Right atrium auricular region (tissue), 2 donors: ENCODE results near the gene ZNF593OS. TPM values are rescaled to one million over a fixed set of nuclear protein-coding genes. Genes with fewer than 3 reads are reported as not detected.

ENCODE experiments used
- DNase-seq: peaks from one replicate; pipeline ENCODE4 v3.0.0-alpha.2; 2019; ENCODE audit warnings: low spot score
- H3K27ac ChIP-seq, 2 donors: fragments of 200-600 bp; sonication (generic); 1 replicate in 1 of 2; 2 replicates in 1 of 2; pipeline ENCODE4 v1.5.1; 2016 to 2019
- H3K27me3 ChIP-seq, 2 donors: fragments of 200-600 bp; sonication (generic); one replicate each; pipeline versions ENCODE4 v1.5.1 to v1.6.0; 2017 to 2019
- H3K36me3 ChIP-seq: fragments of 200-600 bp; sonication (generic); one replicate; pipeline ENCODE4 v1.5.1; 2016
- H3K4me1 ChIP-seq, 2 donors: fragments of 200-600 bp; sonication (generic); one replicate each; pipeline versions ENCODE4 v1.5.1 to v1.6.0; 2017 to 2019
- H3K4me3 ChIP-seq, 2 donors: fragments of 200-600 bp; sonication (generic); 1 replicate in 1 of 2; 2 replicates in 1 of 2; pipeline ENCODE4 v1.5.1; 2017 to 2019; ENCODE audit warnings: mild to moderate bottlenecking in 1 of 2, moderate library complexity in 1 of 2
- H3K9me3 ChIP-seq, 2 donors: fragments of 200-600 bp; sonication (generic); one replicate each; pipeline ENCODE4 v1.5.1; 2019
- CTCF ChIP-seq, 2 donors: fragments of 200-600 bp; sonication (generic); IDR thresholded peaks; one replicate each; pipeline ENCODE4 v1.5.1; 2019; ENCODE audit warnings: antibody characterized with exemption in 2 of 2
- total RNA-seq, 2 donors: library from RNA; depleted of rRNA; stranded (reverse); fragments of >200 nt; gene quantifications; one replicate each; pipeline ENCODE4 v1.1.0, GENCODE V29; 2016

The ZNF593OS gene
- not detected for total RNA-seq

DNA sequence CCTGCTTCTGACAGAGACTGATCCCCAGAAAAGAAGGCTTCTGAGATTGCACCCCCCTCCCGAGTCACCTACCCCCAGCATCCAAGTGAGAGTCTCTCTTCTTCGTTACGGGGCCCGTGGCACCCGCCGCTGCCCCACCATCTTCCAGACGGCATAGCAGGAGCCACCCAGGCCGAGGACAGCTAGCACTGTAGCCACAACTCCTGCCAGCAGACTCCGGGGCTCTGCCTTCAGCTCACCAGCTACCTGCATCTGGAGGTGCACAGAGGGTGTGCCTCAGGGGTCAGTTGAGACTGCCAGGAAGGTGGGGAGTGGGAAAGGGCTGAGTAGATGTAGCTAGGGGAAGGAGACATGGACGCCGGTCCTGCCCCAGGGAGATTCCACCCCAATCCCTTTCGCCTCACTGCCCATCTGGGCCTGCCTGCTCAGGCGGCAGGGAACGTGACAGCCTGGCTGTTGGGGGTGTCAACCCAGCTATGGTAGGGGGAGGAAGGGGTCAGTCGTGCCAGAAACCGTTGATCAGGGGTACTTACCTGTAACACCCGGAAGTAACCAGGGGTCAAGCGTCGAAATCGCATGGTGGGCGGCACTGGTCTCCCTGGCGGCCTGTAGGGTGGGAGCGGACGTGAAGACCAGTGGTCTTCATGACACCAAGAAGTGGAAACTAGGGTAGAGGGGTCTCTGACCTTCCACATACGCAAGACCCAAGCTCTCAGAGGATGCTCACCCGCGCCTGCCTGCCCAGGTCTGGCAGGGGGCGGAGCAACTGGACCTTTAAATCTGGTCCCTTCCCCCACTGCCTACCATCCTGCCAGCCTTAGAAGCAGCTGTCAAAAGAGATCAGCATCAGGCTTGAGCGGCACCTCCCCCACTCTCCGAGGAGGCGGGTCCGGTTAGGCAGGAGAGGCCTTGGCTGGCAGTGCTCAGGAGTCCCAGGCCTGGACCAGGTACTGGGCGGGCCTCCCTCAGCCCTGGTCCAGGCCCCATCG, at the start of gene ZNF593OS:
ZNF593OS (minus strand) TSS at position 749 of the 989 bp plus-strand sequence; CDS start at position 578, 171 bp downstream.
- peaks cover 0 to 16% of the 10 kb centered on the region in 2 donors for H3K4me1 ChIP-seq
- H3K9me3 ChIP-seq = no peaks in the 10 kb centered on the region
- TF ChIP-seq CTCF (IDR thresholded peaks at IDR 0.05) = no peak
- DNase-seq = no peak
- no peak within 1 kb of the TSS for H3K27ac ChIP-seq
- H3K36me3 ChIP-seq = no peaks in the 10 kb centered on the region
- peak within 1 kb of the TSS in 1 of 2 donors; percentile 67 for H3K4me3 ChIP-seq
- H3K27me3 ChIP-seq = no peaks in the 10 kb centered on the region

GRCh38 chr1:26221094-26221493, 49.5 kb upstream of the ZNF593OS start:
- no peak for DNase-seq

DNA sequence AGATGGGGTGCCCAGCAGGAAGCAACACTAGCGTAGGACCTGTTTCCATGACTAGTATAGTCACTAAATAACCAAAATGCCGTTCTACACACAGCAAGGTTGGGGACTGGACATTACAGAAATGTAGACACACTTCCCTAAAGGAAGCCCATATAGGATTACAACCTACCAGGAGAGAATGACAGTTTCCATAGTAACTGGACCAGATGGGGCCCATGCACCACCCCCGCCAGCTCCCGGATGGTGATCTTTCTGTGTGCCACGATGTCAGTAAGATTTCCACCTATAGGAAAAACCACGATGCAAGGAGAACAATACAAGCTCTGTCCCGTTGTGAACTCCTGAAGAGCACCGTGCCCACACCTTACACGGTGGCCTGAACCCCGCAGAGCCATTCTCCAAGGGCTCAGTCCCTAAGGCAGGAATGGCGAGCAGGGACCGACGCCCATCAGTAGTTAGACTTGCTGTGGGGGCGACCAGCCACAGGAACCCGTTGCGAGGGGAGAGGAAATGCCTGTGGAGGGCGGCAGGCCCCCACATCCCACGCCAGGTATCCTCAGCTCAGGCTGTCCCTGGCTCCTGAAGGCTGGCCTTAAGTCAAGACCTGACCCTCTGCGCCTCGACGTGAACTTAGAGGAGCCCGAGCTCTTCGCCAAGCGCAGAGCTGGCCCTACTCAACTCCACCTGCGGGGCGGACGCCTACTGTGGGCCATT, 48.7 kb upstream of the ZNF593OS start:
- Histone ChIP-seq H3K9me3 (no peaks in the 10 kb centered on the region), H3K27me3 (no peaks in the 10 kb centered on the region), H3K4me1 (peaks cover 0 to 4% of the 10 kb centered on the region in 2 donors), H3K4me3 (no peak overlapping the region), H3K36me3 (no peaks in the 10 kb centered on the region), H3K27ac (no peak overlapping the region)
- no peak for DNase-seq
- TF ChIP-seq CTCF (IDR thresholded peaks at IDR 0.05) = no peak

More at GRCh38 chr1:26221094-26221493, 49.5 kb upstream of the ZNF593OS start:
- H3K36me3 ChIP-seq = no peaks in the 10 kb centered on the region
- H3K4me1 ChIP-seq = peaks cover 0 to 10% of the 10 kb centered on the region in 2 donors
- no peaks in the 10 kb centered on the region for H3K9me3 ChIP-seq
- no peaks in the 10 kb centered on the region for H3K27me3 ChIP-seq
- H3K27ac ChIP-seq = no peak overlapping the region
- no peak for TF ChIP-seq CTCF (IDR thresholded peaks at IDR 0.05)
- no peak overlapping the region for H3K4me3 ChIP-seq

DNA sequence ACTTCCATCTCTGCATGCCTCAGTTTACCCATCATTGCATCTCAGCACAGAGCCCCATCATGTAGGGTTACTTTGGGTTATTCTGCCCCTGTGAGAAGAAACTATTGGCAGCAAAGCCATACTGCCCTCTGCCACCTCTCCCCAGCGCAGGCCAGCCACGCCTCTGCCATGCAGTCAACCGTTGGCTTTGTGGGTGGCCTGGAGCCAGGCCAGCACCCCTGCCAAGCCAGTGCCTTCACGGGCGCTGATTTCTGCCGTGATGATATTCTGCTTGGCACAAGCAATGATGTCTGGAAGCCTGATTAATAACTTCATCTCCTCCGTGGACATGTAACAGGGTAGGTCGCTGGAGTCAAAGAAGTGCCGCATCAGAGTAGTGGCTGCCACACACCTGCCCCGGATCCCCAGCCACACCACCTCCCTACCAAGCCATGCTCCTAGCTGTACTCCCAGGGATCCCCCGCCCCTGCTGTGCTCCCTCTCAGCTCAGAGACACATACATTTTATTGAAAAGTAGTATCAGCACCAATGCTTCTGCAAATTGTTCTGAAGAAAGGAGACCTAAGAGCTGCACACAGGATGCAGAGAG, 47.4 kb upstream of the ZNF593OS start:
- no peaks in the 10 kb centered on the region for H3K4me1 ChIP-seq
- H3K27me3 ChIP-seq = no peaks in the 10 kb centered on the region
- H3K36me3 ChIP-seq = no peaks in the 10 kb centered on the region
- DNase-seq = no peak
- no peak overlapping the region for H3K27ac ChIP-seq
- no peak overlapping the region for H3K4me3 ChIP-seq
- no peak for TF ChIP-seq CTCF (IDR thresholded peaks at IDR 0.05)
- H3K9me3 ChIP-seq = no peaks in the 10 kb centered on the region

DNA sequence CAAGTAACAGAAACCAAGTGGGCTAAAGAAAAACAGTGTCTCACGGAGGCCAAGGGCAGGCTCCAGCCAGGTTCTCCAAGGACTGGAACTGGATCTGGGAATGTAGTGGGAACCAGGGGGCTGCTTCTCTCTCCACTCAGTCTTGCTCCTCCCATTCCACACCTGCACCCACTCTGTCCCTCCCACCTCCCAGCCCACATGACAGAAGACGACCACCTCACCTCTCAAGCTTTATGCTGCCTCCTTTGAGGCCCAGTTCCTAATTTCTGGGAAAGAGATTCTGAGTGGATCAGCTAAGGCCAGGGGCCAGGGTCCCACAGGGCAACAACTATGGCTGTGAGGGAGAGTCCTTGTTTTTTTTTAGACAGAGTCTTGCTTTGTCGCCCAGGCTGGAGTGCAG, 43.6 kb upstream of the ZNF593OS start:
- H3K27ac ChIP-seq = no peak overlapping the region
- H3K9me3 ChIP-seq = no peaks in the 10 kb centered on the region
- H3K4me1 ChIP-seq = no peaks in the 10 kb centered on the region
- H3K36me3 ChIP-seq = no peaks in the 10 kb centered on the region
- no peak overlapping the region for H3K4me3 ChIP-seq
- no peak for DNase-seq
- TF ChIP-seq CTCF (IDR thresholded peaks at IDR 0.05) = no peak
- no peaks in the 10 kb centered on the region for H3K27me3 ChIP-seq
